Measurements from ENCODE around the gene OR2A5.

Gene OR2A5

DNA sequence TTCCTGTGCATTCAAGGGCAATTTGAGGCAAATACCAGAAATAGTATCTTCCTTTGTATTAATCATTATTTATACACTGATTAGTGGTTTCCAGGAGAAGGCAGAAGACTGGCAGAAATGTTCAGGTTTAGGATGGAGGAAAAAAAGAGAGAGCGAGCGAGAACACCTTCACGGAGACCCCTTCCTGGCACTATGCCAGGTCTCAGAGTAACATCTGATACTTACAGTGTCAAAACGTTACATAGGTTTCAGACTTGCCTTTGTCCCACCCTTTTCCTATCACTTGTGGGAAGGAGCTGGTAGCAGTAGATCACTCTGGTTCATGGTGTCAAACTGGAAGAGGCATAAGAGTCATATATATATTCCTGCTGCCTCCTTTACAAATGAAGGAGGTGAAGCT, 38.0 kb downstream of the OR2A5 start:
- Histone ChIP-seq H3K4me3 (ENCODE audit: low read length, poor library complexity, severe bottlenecking) (no peak overlapping the region), H3K79me2 (ENCODE audit: insufficient read depth, low read length) (no peaks in the 10 kb centered on the region), H3K4me2 (ENCODE audit: low read depth, low read length, poor library complexity, severe bottlenecking) (no peak overlapping the region), H3K9ac (ENCODE audit: low read depth, low read length, poor library complexity, severe bottlenecking) (no peak overlapping the region), H2AFZ (ENCODE audit: low read length) (no peak overlapping the region), H3K27me3 (ENCODE audit: insufficient read depth, low read length, poor library complexity, severe bottlenecking) (no peaks in the 10 kb centered on the region), H3K4me1 (ENCODE audit: insufficient read depth, low read length, poor library complexity, severe bottlenecking) (no peaks in the 10 kb centered on the region), H3K9me3 (ENCODE audit: insufficient read depth, low read depth, low read length) (peaks cover 4% of the 10 kb centered on the region; the same call in 1 of the 2 replicates), H3K9me2 (replicated peaks; ENCODE audit: low read depth, low read length) (no peaks in the 10 kb centered on the region), H3F3A (ENCODE audit: low read depth) (no peaks in the 10 kb centered on the region), H4K20me1 (ENCODE audit: insufficient read depth, low read length, poor library complexity, severe bottlenecking) (no peaks in the 10 kb centered on the region), H3K36me3 (ENCODE audit: insufficient read depth, low read length) (no peaks in the 10 kb centered on the region)
- TF ChIP-seq CTCF (conservative IDR thresholded peaks at IDR 0.05; ENCODE audit: low read length): no peak
- no peak for TF ChIP-seq EZH2phosphoT487 (IDR thresholded peaks at IDR 0.05; ENCODE audit: borderline replicate concordance)

DNA sequence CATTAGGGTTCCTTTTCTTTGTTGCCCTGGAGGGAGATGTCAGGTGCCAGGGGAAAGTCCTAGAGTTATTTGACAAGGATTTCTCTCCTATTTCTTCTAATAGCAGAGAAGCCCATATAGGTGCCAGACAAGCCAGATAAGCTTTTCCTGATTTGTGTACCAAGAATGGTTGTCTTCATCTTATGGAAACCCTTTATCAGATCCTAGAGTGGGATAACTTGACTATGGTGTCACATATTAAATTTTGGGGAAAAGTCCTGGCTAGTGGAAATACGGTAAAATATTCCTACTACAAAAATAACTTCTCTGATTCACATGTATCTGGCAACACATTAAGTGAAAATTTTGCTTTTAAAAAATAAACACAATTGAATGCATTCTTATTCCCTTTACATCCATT, 38.5 kb downstream of the OR2A5 start:
- no peaks in the 10 kb centered on the region for H3K79me2 ChIP-seq (ENCODE audit: insufficient read depth, low read length)
- H2AFZ ChIP-seq (ENCODE audit: low read length): no peak overlapping the region
- no peak overlapping the region for H3K4me3 ChIP-seq (ENCODE audit: low read length, poor library complexity, severe bottlenecking)
- H3K9me3 ChIP-seq (ENCODE audit: insufficient read depth, low read depth, low read length): peaks cover 4% of the 10 kb centered on the region; the same call in 1 of the 2 replicates
- H3K9ac ChIP-seq (ENCODE audit: low read depth, low read length, poor library complexity, severe bottlenecking): no peak overlapping the region
- H3F3A ChIP-seq (ENCODE audit: low read depth): no peaks in the 10 kb centered on the region
- no peaks in the 10 kb centered on the region for H3K4me1 ChIP-seq (ENCODE audit: insufficient read depth, low read length, poor library complexity, severe bottlenecking)
- no peak overlapping the region for H3K4me2 ChIP-seq (ENCODE audit: low read depth, low read length, poor library complexity, severe bottlenecking)
- TF ChIP-seq EZH2phosphoT487 (IDR thresholded peaks at IDR 0.05; ENCODE audit: borderline replicate concordance): no peak
- TF ChIP-seq CTCF (conservative IDR thresholded peaks at IDR 0.05; ENCODE audit: low read length): no peak
- H3K36me3 ChIP-seq (ENCODE audit: insufficient read depth, low read length): no peaks in the 10 kb centered on the region
- no peaks in the 10 kb centered on the region for H3K27me3 ChIP-seq (ENCODE audit: insufficient read depth, low read length, poor library complexity, severe bottlenecking)
- no peaks in the 10 kb centered on the region for H4K20me1 ChIP-seq (ENCODE audit: insufficient read depth, low read length, poor library complexity, severe bottlenecking)
- no peaks in the 10 kb centered on the region for H3K9me2 ChIP-seq (replicated peaks; ENCODE audit: low read depth, low read length)

DNA sequence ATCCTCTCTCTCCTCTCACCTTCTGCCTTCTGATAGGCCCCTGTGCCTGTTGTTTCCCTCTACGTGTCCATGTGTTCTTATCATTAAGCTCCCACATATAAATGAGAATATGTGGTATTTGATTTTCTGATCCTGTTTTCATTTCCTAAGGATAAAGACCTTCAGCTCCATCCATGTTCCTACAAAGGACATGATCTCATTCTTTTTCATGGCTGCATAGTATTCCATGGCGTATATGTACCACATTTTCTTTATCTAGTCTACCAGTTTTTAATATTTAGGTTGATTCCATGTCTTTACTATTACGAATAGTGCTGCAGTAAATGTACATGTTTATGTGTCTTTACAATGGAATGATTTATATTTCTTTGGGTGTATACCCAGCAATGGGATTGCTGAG, 41.9 kb downstream of the OR2A5 start:
- Histone ChIP-seq H3K79me2 (ENCODE audit: insufficient read depth, low read length) (no peaks in the 10 kb centered on the region), H3K4me1 (ENCODE audit: insufficient read depth, low read length, poor library complexity, severe bottlenecking) (no peaks in the 10 kb centered on the region), H3K9me2 (replicated peaks; ENCODE audit: low read depth, low read length) (no peaks in the 10 kb centered on the region), H3K27me3 (ENCODE audit: insufficient read depth, low read length, poor library complexity, severe bottlenecking) (no peaks in the 10 kb centered on the region), H3K4me3 (ENCODE audit: low read length, poor library complexity, severe bottlenecking) (no peak overlapping the region), H3K9me3 (ENCODE audit: insufficient read depth, low read depth, low read length) (peaks cover 4% of the 10 kb centered on the region; the same call in 1 of the 2 replicates), H3F3A (ENCODE audit: low read depth) (no peaks in the 10 kb centered on the region), H3K36me3 (ENCODE audit: insufficient read depth, low read length) (no peaks in the 10 kb centered on the region), H3K4me2 (ENCODE audit: low read depth, low read length, poor library complexity, severe bottlenecking) (no peak overlapping the region), H2AFZ (ENCODE audit: low read length) (no peak overlapping the region), H4K20me1 (ENCODE audit: insufficient read depth, low read length, poor library complexity, severe bottlenecking) (no peaks in the 10 kb centered on the region), H3K9ac (ENCODE audit: low read depth, low read length, poor library complexity, severe bottlenecking) (no peak overlapping the region)
- TF ChIP-seq CTCF (conservative IDR thresholded peaks at IDR 0.05; ENCODE audit: low read length) (no peak), EZH2phosphoT487 (IDR thresholded peaks at IDR 0.05; ENCODE audit: borderline replicate concordance) (no peak)

Measured in Loucy (cell line).